K562 (cell line): ENCODE data around the gene TP53TG5. TPM values are rescaled to one million over a fixed set of nuclear protein-coding genes. Genes with fewer than 3 reads are reported as not detected.

Source experiments
- POLR2H ChIP-seq: IDR thresholded peaks from 2 replicates; pipeline ENCODE4 v1.6.1; 2016; ENCODE audit warnings: missing genetic modification characterization, low read depth, mild to moderate bottlenecking, control low read depth, missing compliant biosample characterization, moderate library complexity
- POLR3G ChIP-seq: IDR thresholded peaks from 2 replicates; pipeline ENCODE4 v1.6.1; 2011; ENCODE audit not compliant: insufficient read length, insufficient replicate concordance; ENCODE audit errors: extremely low read depth
- ZC3H11A ChIP-seq: IDR thresholded peaks from 2 replicates; pipeline ENCODE4 v1.6.1; 2012; ENCODE audit warnings: low read depth, low read length, improper control_type of control experiment
- ZNF644 ChIP-seq: fragments of 200-800 bp; sonication (Bioruptor generic); IDR thresholded peaks from 2 replicates; pipeline ENCODE4 v1.6.1; 2016; ENCODE audit warnings: low read depth, missing genetic modification characterization, missing compliant biosample characterization
- polyA plus RNA-seq, 8 experiments: library from polyadenylated mRNA; depleted of rRNA in 4 of 8; stranded (reverse) in 5 of 8; unstranded in 3 of 8; fragments of >200 nt; fragmentation: Nextera tagmentation in 2 of 8; fragmentation: Illumina TruSeq in 1 of 8; extraction: Ambion mirVana in 2 of 8; extraction: Trizol in 1 of 8; gene quantifications; 2 replicates each; pipeline versions ENCODE4 v1.2.1 to v1.2.3, GENCODE V29; 2011 to 2014; ENCODE audit warnings: inconsistent platforms in 1 of 8, missing spikeins in 1 of 8
- total RNA-seq, 7 experiments: library from RNA; depleted of rRNA in 6 of 7; stranded (reverse); fragments of >200 nt in 6 of 7; fragmentation: Illumina TruSeq in 2 of 7; extraction: Trizol in 2 of 7; gene quantifications; 2 replicates each; pipeline versions ENCODE4 v1.2.1 to v1.2.3, GENCODE V29; 2011 to 2021; ENCODE audit warnings: low replicate concordance in 1 of 7
- TF ChIP-seq, protein P1 (sequence below): sonication (generic); formaldehyde crosslinking; IDR thresholded peaks from 2 replicates; pipeline ENCODE4 v1.8.0; 2023; ENCODE audit warnings: mild to moderate bottlenecking, missing genetic modification reagents
- TF ChIP-seq, protein P2 (sequence below): sonication (generic); formaldehyde crosslinking; IDR thresholded peaks from 2 replicates; pipeline ENCODE4 v1.8.1; 2023; ENCODE audit warnings: mild to moderate bottlenecking, missing genetic modification reagents
- TF ChIP-seq, protein P3 (sequence below): fragments of 450-650 bp; IDR thresholded peaks from 2 replicates; pipeline ENCODE4 v1.6.1; 2016; ENCODE audit warnings: borderline replicate concordance
- TF ChIP-seq, protein P4 (sequence below): sonication (generic); formaldehyde crosslinking; IDR thresholded peaks from 2 replicates; pipeline ENCODE4 v1.8.1; 2022; ENCODE audit warnings: missing genetic modification reagents

The TP53TG5 gene
- total and polyA plus RNA-seq, 9 of the 15 experiments (the other 6 are each of a cell fraction or from before 2014, with no cell fraction given): 0.04 to 0.05 (median 0.04) TPM; not detected in 6

DNA sequence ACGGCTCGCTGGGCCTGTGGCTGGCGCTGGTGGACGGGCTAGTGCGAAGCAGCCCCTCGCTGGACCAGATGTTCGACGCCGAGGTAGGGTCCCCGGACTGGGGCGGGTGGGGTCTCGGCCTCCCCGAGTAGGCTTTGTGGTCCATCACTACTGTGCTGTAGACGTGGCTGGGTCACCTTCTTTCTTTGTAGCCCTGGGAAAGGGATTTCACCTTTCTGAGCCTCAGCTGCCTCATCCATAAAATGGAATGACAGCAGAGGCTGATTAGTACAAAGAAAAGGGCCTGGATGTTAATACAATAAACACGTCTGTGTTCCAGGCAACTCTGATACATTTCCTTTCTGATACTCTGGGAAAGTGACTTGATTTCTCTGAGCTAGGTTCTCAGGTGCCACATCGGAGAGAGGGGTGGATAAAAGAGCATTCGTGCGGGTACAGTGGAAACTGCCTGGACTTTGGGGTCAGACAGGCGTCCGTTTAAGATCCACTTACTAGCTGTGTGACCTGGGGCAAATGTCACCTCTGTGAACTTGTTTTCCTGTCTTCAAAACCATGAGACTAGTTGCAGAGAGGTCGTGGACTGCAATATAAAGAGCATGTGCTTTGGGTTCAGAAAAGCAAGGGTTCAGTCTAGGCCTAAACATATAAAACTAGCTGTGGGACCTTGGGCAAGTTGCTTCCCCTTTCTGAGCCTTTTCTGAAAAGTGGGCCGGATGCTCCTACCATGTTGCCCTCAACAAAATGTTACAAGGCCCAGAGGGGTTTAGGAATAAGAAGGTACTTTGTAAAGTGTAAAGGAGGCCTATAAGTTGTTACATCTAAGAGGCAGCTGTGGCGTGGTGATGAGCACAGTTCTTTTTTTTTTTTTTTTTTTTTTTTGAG lies 14.3 kb downstream of the TP53TG5 start (continued):
- TF ChIP-seq, protein P1, sequence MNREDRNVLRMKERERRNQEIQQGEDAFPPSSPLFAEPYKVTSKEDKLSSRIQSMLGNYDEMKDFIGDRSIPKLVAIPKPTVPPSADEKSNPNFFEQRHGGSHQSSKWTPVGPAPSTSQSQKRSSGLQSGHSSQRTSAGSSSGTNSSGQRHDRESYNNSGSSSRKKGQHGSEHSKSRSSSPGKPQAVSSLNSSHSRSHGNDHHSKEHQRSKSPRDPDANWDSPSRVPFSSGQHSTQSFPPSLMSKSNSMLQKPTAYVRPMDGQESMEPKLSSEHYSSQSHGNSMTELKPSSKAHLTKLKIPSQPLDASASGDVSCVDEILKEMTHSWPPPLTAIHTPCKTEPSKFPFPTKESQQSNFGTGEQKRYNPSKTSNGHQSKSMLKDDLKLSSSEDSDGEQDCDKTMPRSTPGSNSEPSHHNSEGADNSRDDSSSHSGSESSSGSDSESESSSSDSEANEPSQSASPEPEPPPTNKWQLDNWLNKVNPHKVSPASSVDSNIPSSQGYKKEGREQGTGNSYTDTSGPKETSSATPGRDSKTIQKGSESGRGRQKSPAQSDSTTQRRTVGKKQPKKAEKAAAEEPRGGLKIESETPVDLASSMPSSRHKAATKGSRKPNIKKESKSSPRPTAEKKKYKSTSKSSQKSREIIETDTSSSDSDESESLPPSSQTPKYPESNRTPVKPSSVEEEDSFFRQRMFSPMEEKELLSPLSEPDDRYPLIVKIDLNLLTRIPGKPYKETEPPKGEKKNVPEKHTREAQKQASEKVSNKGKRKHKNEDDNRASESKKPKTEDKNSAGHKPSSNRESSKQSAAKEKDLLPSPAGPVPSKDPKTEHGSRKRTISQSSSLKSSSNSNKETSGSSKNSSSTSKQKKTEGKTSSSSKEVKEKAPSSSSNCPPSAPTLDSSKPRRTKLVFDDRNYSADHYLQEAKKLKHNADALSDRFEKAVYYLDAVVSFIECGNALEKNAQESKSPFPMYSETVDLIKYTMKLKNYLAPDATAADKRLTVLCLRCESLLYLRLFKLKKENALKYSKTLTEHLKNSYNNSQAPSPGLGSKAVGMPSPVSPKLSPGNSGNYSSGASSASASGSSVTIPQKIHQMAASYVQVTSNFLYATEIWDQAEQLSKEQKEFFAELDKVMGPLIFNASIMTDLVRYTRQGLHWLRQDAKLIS (CRISPR knock-in tag): no peak
- TF ChIP-seq, protein P2, sequence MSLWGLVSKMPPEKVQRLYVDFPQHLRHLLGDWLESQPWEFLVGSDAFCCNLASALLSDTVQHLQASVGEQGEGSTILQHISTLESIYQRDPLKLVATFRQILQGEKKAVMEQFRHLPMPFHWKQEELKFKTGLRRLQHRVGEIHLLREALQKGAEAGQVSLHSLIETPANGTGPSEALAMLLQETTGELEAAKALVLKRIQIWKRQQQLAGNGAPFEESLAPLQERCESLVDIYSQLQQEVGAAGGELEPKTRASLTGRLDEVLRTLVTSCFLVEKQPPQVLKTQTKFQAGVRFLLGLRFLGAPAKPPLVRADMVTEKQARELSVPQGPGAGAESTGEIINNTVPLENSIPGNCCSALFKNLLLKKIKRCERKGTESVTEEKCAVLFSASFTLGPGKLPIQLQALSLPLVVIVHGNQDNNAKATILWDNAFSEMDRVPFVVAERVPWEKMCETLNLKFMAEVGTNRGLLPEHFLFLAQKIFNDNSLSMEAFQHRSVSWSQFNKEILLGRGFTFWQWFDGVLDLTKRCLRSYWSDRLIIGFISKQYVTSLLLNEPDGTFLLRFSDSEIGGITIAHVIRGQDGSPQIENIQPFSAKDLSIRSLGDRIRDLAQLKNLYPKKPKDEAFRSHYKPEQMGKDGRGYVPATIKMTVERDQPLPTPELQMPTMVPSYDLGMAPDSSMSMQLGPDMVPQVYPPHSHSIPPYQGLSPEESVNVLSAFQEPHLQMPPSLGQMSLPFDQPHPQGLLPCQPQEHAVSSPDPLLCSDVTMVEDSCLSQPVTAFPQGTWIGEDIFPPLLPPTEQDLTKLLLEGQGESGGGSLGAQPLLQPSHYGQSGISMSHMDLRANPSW: no peak
- TF ChIP-seq, protein P3, sequence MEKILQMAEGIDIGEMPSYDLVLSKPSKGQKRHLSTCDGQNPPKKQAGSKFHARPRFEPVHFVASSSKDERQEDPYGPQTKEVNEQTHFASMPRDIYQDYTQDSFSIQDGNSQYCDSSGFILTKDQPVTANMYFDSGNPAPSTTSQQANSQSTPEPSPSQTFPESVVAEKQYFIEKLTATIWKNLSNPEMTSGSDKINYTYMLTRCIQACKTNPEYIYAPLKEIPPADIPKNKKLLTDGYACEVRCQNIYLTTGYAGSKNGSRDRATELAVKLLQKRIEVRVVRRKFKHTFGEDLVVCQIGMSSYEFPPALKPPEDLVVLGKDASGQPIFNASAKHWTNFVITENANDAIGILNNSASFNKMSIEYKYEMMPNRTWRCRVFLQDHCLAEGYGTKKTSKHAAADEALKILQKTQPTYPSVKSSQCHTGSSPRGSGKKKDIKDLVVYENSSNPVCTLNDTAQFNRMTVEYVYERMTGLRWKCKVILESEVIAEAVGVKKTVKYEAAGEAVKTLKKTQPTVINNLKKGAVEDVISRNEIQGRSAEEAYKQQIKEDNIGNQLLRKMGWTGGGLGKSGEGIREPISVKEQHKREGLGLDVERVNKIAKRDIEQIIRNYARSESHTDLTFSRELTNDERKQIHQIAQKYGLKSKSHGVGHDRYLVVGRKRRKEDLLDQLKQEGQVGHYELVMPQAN: no peak
- no peak for TF ChIP-seq ZNF644 (tag)
- TF ChIP-seq, protein P4, sequence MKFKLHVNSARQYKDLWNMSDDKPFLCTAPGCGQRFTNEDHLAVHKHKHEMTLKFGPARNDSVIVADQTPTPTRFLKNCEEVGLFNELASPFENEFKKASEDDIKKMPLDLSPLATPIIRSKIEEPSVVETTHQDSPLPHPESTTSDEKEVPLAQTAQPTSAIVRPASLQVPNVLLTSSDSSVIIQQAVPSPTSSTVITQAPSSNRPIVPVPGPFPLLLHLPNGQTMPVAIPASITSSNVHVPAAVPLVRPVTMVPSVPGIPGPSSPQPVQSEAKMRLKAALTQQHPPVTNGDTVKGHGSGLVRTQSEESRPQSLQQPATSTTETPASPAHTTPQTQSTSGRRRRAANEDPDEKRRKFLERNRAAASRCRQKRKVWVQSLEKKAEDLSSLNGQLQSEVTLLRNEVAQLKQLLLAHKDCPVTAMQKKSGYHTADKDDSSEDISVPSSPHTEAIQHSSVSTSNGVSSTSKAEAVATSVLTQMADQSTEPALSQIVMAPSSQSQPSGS (CRISPR knock-in tag): no peak
- TF ChIP-seq POLR2H: no peak
- TF ChIP-seq ZC3H11A: no peak
- no peak for TF ChIP-seq POLR3G
